ENCODE measurements around the gene CHDH. TPM values are rescaled to one million over a fixed set of nuclear protein-coding genes. Genes with fewer than 3 reads are reported as not detected.

CHDH gene
- total RNA-seq, 1 experiment from 2014 or later, result 5.1 TPM

- H3K36me3 ChIP-seq (ENCODE audit: low read depth, low read length), result no peaks in the 10 kb centered on the region
- H4K20me1 ChIP-seq (ENCODE audit: low read length), result no peaks in the 10 kb centered on the region
- BruUV-seq (replicated peaks), result no TSS peak
- no peak overlapping the region for H2AFZ ChIP-seq (ENCODE audit: low read length)
- no peaks in the 10 kb centered on the region for H3K79me2 ChIP-seq (ENCODE audit: low read length)
- no peak overlapping the region for H3K4me2 ChIP-seq (ENCODE audit: low read length)
- CTCF ChIA-PET, result no interaction called here
- H3K27ac ChIP-seq (ENCODE audit: low read length), result no peak overlapping the region
- no peaks in the 10 kb centered on the region for H3K9me3 ChIP-seq (ENCODE audit: low read length)
- DNase-seq (no peak), ATAC-seq (0 out of 2 replicates have a peak, but pooled peaks have one; percentile 27)
- H3K4me1 ChIP-seq (ENCODE audit: insufficient read depth, low read length), result no peaks in the 10 kb centered on the region
- H3K27me3 ChIP-seq (ENCODE audit: low read length), result peaks cover 40% of the 10 kb centered on the region
- no peak overlapping the region for H3K9ac ChIP-seq (ENCODE audit: low read length)
- POLR2A ChIA-PET (ENCODE audit: unreplicated experiment), result no interaction called here
- H3K4me3 ChIP-seq (ENCODE audit: low read length), result no peak overlapping the region
- intact Hi-C loops (cut with micrococcal nuclease), result no loop called here
- no peaks in the 10 kb centered on the region for H3K9me2 ChIP-seq (replicated peaks; ENCODE audit: low read length)
- TF ChIP-seq EZH2 (IDR thresholded peaks at IDR 0.05; ENCODE audit: low read length, unreplicated experiment) (no peak), CTCF (conservative IDR thresholded peaks at IDR 0.05; ENCODE audit: low read depth, low read length) (no peak), EZH2phosphoT487 (IDR thresholded peaks at IDR 0.05; ENCODE audit: borderline replicate concordance, low read length) (no peak)
- H3F3A ChIP-seq (ENCODE audit: low read length, unreplicated experiment), result no peaks in the 10 kb centered on the region
Measured at GRCh38 chr3:53813229-53813628, 33.0 kb downstream of the CHDH start.

GRCh38 chr3:53812434-53812833, 33.8 kb downstream of the CHDH start:
- H3K9ac ChIP-seq (ENCODE audit: low read length), result no peak overlapping the region
- ChIA-PET POLR2A (ENCODE audit: unreplicated experiment) (no interaction called here), CTCF (no interaction called here)
- no peaks in the 10 kb centered on the region for H4K20me1 ChIP-seq (ENCODE audit: low read length)
- peaks cover 46% of the 10 kb centered on the region for H3K27me3 ChIP-seq (ENCODE audit: low read length)
- H2AFZ ChIP-seq (ENCODE audit: low read length), result no peak overlapping the region
- no TSS peak for BruUV-seq (replicated peaks)
- no peaks in the 10 kb centered on the region for H3K9me2 ChIP-seq (replicated peaks; ENCODE audit: low read length)
- no peak for ATAC-seq
- no peaks in the 10 kb centered on the region for H3K79me2 ChIP-seq (ENCODE audit: low read length)
- H3K4me2 ChIP-seq (ENCODE audit: low read length), result no peak overlapping the region
- intact Hi-C loops (cut with micrococcal nuclease), result no loop called here
- no peak overlapping the region for H3K27ac ChIP-seq (ENCODE audit: low read length)
- TF ChIP-seq EZH2 (IDR thresholded peaks at IDR 0.05; ENCODE audit: low read length, unreplicated experiment), result no peak
- no peak for TF ChIP-seq CTCF (conservative IDR thresholded peaks at IDR 0.05; ENCODE audit: low read depth, low read length)
- no peak for TF ChIP-seq EZH2phosphoT487 (IDR thresholded peaks at IDR 0.05; ENCODE audit: borderline replicate concordance, low read length)
- H3K9me3 ChIP-seq (ENCODE audit: low read length), result no peaks in the 10 kb centered on the region
- H3K4me1 ChIP-seq (ENCODE audit: insufficient read depth, low read length), result no peaks in the 10 kb centered on the region
- DNase-seq, result no peak
- no peak overlapping the region for H3K4me3 ChIP-seq (ENCODE audit: low read length)
- no peaks in the 10 kb centered on the region for H3F3A ChIP-seq (ENCODE audit: low read length, unreplicated experiment)
- H3K36me3 ChIP-seq (ENCODE audit: low read depth, low read length), result no peaks in the 10 kb centered on the region

GRCh38 chr3:53811143-53811927, 34.9 kb downstream of the CHDH start:
- no peaks in the 10 kb centered on the region for H4K20me1 ChIP-seq (ENCODE audit: low read length)
- peaks cover 57% of the 10 kb centered on the region for H3K27me3 ChIP-seq (ENCODE audit: low read length)
- no peak for ATAC-seq
- no peaks in the 10 kb centered on the region for H3F3A ChIP-seq (ENCODE audit: low read length, unreplicated experiment)
- no TSS peak for BruUV-seq (replicated peaks)
- no peaks in the 10 kb centered on the region for H3K4me1 ChIP-seq (ENCODE audit: insufficient read depth, low read length)
- H3K36me3 ChIP-seq (ENCODE audit: low read depth, low read length), result no peaks in the 10 kb centered on the region
- ChIA-PET CTCF (interaction anchor here (0.6 kb wide), 1 partner anchor 11 kb away, joined by 6 read pairs; no protein-coding TSS in a partner anchor), POLR2A (ENCODE audit: unreplicated experiment) (no interaction called here)
- H2AFZ ChIP-seq (ENCODE audit: low read length), result no peak overlapping the region
- H3K27ac ChIP-seq (ENCODE audit: low read length), result no peak overlapping the region
- no peaks in the 10 kb centered on the region for H3K9me2 ChIP-seq (replicated peaks; ENCODE audit: low read length)
- H3K9me3 ChIP-seq (ENCODE audit: low read length), result no peaks in the 10 kb centered on the region
- intact Hi-C loops (cut with micrococcal nuclease), result no loop called here
- no peak overlapping the region for H3K4me2 ChIP-seq (ENCODE audit: low read length)
- H3K9ac ChIP-seq (ENCODE audit: low read length), result no peak overlapping the region
- no peak for TF ChIP-seq CTCF (conservative IDR thresholded peaks at IDR 0.05; ENCODE audit: low read depth, low read length)
- TF ChIP-seq EZH2 (IDR thresholded peaks at IDR 0.05; ENCODE audit: low read length, unreplicated experiment), result no peak
- TF ChIP-seq EZH2phosphoT487 (IDR thresholded peaks at IDR 0.05; ENCODE audit: borderline replicate concordance, low read length), result no peak
- H3K4me3 ChIP-seq (ENCODE audit: low read length), result no peak overlapping the region
- no peaks in the 10 kb centered on the region for H3K79me2 ChIP-seq (ENCODE audit: low read length)
- DNase-seq, result no peak

All from PC-3 (cell line).